ENCODE results near the gene CBARP.

CBARP gene

DNA sequence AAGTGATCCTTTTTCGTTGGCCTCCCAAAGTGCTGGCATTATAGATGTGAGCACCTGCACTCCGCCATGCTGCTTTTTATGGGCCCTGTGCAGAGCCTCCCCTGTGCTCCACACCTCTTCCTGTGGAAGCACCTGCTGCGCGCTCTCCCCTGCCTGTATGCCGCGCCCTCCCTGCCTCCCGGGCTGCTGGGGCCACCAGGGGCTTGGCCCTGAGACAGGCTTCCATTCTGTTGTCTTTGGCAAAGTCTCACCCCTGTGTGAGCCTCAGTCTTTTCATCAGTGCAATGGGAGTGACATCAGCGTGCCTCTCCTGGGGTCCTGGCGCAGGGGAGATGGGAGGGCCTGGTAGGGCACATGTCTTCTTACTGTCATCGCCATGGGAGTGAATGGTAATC lies 38.8 kb upstream of the CBARP start:
- in situ Hi-C loops (cut with HindIII; ENCODE audit: low sequenced_read_pairs) = no loop called here

- in situ Hi-C loops (cut with HindIII; ENCODE audit: low sequenced_read_pairs) = no loop called here
Measured at GRCh38 chr19:1275976-1276627, 38.3 kb upstream of the CBARP start.

GRCh38 chr19:1275260-1275975 lies 37.6 kb upstream of the CBARP start, which contains the start of gene FAM174C:
TSS of gene FAM174C (plus strand) at chr19:1275530. CDS start at chr19:1275550, 20 bp downstream.
- in situ Hi-C loops (cut with HindIII; ENCODE audit: low sequenced_read_pairs) = no loop called here

- in situ Hi-C loops (cut with HindIII; ENCODE audit: low sequenced_read_pairs) = no loop called here
Measured at GRCh38 chr19:1274852-1275259, 37.1 kb upstream of the CBARP start.

- in situ Hi-C loops (cut with HindIII; ENCODE audit: low sequenced_read_pairs) = no loop called here
Measured at GRCh38 chr19:1274081-1274851, 36.5 kb upstream of the CBARP start.

GRCh38 chr19:1273263-1274041 lies 35.6 kb upstream of the CBARP start:
- in situ Hi-C loops (cut with HindIII; ENCODE audit: low sequenced_read_pairs) = no loop called here

DNA sequence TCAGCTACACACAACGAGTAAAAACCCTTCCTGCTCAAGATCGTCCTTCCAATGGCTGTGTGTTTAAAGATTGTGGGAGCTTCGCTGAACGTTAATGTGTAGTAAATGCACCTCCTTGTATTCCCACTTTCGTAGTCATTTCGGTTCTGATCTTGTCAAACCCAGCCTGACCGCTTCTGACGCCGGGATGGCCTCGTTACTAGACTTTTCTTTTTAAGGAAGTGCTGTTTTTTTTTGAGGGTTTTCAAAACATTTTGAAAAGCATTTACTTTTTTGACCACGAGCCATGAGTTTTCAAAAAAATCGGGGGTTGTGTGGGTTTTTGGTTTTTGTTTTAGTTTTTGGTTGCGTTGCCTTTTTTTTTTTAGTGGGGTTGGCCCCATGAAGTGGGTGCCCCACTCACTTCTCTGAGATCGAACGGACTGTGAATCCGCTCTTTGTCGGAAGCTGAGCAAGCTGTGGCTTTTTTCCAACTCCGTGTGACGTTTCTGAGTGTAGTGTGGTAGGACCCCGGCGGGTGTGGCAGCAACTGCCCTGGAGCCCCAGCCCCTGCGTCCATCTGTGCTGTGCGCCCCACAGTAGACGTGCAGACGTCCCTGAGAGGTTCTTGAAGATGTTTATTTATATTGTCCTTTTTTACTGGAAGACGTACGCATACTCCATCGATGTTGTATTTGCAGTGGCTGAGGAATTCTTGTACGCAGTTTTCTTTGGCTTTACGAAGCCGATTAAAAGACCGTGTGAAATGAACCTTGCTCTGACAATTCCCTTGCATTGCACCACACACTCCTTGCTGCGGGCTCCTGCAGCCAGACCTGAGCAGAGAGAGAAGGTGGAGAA lies 34.8 kb upstream of the CBARP start:
- in situ Hi-C loops (cut with HindIII; ENCODE audit: low sequenced_read_pairs) = no loop called here

GRCh38 chr19:1271528-1272422 lies 34.0 kb upstream of the CBARP start:
- in situ Hi-C loops (cut with HindIII; ENCODE audit: low sequenced_read_pairs) = no loop called here

DNA sequence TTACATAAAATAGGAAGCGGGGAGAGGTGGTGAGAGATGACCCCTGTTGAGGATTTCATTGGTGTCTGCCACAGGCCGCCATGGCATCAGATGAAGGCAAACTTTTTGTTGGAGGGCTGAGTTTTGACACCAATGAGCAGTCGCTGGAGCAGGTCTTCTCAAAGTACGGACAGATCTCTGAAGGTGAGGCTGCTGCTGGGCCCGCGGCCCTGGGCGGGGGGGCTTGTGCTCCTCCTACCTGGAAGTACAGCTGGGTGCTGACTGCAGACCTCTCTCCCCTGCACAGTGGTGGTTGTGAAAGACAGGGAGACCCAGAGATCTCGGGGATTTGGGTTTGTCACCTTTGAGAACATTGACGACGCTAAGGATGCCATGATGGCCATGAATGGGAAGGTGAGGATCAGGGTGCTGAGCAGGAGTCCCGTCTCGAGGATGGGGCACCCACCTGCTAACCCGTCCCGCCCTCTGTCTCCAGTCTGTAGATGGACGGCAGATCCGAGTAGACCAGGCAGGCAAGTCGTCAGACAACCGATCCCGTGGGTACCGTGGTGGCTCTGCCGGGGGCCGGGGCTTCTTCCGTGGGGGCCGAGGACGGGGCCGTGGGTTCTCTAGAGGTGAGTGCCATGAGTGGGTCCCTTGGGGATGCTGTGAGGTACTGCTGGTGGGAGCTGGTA lies 33.2 kb upstream of the CBARP start:
- in situ Hi-C loops (cut with HindIII; ENCODE audit: low sequenced_read_pairs) = no loop called here

GRCh38 chr19:1270213-1270853 lies 32.5 kb upstream of the CBARP start:
- in situ Hi-C loops (cut with HindIII; ENCODE audit: low sequenced_read_pairs) = no loop called here

DNA sequence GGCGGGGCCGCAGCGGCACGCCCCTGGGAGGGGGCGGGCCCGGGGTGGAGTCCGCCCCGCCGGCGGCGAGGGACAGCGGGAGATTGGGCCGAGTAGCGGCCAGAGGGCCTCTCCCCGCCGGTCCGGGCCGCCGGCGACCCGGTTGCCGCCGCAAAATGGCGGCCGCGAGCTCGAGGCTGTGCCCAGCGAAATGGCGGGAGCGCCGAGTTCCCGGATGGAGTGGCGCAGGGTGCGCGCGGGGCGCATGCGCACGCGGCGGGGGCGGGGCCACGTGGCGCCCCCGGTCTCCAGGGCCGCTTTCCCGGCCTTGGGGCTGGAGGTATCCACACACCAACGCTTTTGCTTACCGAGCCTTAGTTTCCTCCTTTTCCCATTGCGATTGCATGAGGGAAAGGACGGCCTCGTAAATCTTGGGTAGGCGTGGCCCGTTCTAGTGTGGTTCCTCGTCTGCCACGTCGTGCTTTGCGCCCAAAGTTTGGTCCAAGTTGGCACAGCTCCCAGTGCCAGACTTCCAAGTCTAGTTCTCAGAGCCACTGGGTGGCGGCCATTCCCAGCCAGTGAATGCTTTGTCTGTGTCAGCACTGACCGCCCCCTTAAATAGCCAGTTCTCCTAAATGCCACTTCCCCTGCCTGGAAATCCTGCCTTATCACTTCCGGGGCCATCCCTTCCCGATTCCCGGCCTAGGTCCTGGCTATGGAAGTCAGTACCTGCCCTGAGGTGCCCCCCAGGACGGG lies 31.8 kb upstream of the CBARP start:
- in situ Hi-C loops (cut with HindIII; ENCODE audit: low sequenced_read_pairs) = loop anchor here (10.0 kb wide), 1 partner anchor 145 kb away; no protein-coding TSS in a partner anchor

- in situ Hi-C loops (cut with HindIII; ENCODE audit: low sequenced_read_pairs) = loop anchor here (10.0 kb wide), 1 partner anchor 144 kb away; no protein-coding TSS in a partner anchor
Measured at GRCh38 chr19:1269065-1269477, 31.3 kb upstream of the CBARP start, which contains the start of gene CIRBP. TSS of gene CIRBP (plus strand) at chr19:1269332. CDS start at chr19:1270934, 1,602 bp downstream.

DNA sequence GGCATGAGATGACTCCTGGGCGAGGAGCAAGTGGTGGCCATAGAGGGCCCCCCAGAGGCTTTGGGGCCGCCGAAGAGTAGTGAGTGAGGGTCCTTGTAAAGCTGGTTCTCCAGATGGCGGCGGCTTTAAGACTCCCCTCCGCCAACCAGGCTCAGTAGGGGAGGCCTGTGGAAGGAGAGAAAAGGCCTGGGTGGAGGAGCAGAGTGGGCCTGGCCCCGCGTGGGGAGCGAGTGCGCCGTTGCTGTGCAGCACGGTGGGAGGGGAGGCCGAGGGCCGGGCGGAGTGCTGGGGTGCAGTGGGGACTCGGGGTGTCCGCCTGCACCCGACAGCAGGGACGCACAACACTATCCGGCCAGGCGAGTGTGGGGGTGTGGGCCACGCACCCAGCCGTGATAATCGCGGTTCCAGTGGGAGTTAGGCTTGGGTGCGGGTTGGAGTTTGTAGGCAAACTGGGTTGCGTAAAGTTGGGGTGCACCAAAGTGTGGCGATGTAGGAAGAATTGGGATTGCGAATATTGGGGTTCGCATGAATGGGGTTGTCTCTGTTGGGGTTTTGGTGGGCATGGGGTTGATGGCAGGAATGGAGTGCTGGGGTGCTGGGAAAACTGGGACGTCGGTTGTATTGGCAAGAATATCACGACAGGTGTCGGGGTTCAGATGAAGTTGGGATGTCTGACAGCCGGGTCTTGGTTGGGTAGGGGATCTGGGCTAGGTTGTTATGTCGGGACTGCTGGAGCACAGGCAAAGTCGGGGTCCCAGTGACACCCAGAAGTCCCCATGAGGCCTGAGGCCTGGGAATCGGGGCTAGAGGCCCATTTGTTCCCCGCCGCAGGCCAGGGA lies 30.6 kb upstream of the CBARP start:
- in situ Hi-C loops (cut with HindIII; ENCODE audit: low sequenced_read_pairs) = loop anchor here (10.0 kb wide), 1 partner anchor 144 kb away; no protein-coding TSS in a partner anchor

- in situ Hi-C loops (cut with HindIII; ENCODE audit: low sequenced_read_pairs) = loop anchor here (10.0 kb wide), 1 partner anchor 143 kb away; no protein-coding TSS in a partner anchor
Measured at GRCh38 chr19:1267477-1268225, 29.8 kb upstream of the CBARP start.

DNA sequence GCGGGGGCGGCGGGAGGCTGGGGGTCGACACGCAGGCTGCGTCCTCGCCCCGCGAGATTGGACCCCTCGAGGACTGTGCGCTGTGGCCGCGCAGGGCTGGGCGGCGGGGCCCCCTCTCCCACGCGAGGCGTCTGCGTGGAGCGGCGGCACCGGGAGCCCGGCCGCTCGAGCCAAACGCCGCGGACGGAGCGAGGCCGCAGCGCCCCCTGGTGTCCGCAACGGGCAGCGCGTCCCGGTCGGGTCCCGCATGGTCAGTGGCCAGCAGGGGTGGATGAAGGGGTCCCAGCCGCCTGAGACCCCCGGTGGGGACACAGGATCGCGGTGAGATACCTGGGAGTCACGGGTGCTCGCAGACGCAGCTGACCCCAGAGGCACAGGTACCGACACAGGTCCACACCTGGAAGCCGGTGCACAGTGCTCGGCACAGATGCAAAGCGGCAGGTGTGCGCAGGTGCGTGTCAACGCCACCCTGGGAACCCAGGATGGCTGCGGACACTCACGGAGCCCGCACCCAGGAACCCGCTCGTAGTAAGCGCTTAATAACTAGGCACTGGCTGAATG lies 29.2 kb upstream of the CBARP start:
- in situ Hi-C loops (cut with HindIII; ENCODE audit: low sequenced_read_pairs) = loop anchor here (10.0 kb wide), 1 partner anchor 142 kb away; no protein-coding TSS in a partner anchor
